Dermis microvascular lymphatic vessel endothelial cell (primary cell): ENCODE data around the gene MIGA1. TPM values are rescaled to one million over a fixed set of nuclear protein-coding genes. Genes with fewer than 3 reads are reported as not detected.
"Not testable (repeated sequence)": the region's sequence is repeated elsewhere in the genome, so short reads cannot be mapped to it uniquely, and the experiment has no call there.

Experiments
- DNase-seq, 2 donors: peaks; one replicate each; pipeline versions ENCODE4 v3.0.0 to v3.0.0-alpha.2; 2010; ENCODE audit warnings: low read depth in 2 of 2
- total RNA-seq: library from RNA; depleted of rRNA; stranded (reverse); fragments of >200 nt; gene quantifications from 2 replicates; pipeline ENCODE4 v1.2.1, GENCODE V29; 2014

MIGA1 gene, protein sequence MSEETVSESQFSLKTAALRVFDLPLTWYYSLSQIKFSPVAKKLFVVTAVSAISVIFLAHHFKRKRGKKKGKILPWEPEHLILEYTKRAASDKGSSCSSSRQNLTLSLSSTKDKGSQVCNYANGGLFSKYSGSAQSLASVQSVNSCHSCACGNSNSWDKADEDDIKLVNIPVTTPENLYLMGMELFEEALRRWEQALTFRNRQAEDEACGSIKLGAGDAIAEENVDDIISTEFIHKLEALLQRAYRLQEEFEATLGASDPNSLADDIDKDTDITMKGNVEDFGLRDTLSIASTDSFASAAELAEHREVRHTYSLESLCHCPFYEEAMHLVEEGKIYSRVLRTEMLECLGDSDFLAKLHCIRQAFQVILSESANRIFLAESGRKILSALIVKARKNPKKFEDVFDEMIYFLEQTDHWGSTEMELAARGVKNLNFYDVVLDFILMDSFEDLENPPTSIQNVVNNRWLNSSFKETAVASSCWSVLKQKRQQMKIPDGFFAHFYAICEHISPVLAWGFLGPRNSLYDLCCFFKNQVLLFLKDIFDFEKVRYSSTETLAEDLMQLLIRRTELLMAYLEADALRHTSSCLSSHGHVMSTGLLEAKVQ
- total RNA-seq: 8.9 and 10.2 TPM in 2 replicates

- DNase-seq: peak; percentile 76 to 90
These were observed at the start of gene MIGA1 for GRCh38 chr1:77779529-77780281. Gene MIGA1, plus strand, starts transcription at chr1:77779649. Its CDS starts 3,604 bp downstream, at chr1:77783253.

- no peak for DNase-seq
These were observed 47.4 kb upstream of the MIGA1 start for GRCh38 chr1:77732090-77732489.

DNA sequence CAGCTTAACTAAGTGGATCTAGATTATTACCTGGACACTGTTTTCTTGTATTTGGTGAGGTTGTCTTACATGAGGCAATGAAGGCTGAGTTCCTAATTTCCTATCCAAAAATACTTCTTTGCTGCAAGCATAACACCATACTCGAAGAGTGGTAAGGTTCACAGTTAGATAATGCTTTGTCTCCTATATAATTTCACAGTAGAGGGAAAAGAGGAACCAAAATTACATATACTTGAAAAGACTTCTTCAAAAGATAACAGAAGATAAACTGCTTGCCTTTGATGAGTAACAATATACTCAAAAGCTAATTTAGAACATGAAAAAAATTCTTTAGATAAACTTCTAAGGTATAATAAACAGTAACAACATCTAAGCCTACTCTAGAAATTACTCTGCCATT is 40.2 kb upstream of the MIGA1 start:
- DNase-seq: no peak

- DNase-seq: no peak
These were observed 38.1 kb upstream of the MIGA1 start for GRCh38 chr1:77741316-77741715.

DNA sequence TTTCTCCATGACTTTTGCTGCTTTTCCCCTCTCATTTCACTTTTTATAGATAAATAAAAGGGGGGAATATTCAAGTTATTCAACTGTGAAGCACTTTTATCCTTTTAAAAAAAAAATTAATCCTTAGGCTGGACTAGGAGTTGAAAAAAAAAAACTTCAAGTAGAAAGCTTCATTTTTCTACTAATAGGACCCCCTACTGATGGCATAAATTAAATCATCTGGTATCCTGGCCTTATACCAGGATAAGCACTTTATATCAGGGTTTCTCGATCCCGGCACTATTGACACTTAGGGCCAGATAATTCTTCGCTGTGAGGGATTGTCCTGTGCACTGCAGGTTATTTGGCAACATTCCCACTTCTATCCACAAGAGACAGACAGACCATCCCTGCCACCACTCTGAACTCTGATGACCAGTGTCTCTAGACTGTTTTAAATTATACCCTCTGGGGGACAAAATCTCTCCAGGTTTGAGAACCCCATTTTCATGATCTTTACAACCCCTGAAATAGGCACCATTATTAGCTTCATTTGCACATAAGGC is 37.4 kb upstream of the MIGA1 start:
- peak in 1 of 2 donors; percentile 8 for DNase-seq

DNA sequence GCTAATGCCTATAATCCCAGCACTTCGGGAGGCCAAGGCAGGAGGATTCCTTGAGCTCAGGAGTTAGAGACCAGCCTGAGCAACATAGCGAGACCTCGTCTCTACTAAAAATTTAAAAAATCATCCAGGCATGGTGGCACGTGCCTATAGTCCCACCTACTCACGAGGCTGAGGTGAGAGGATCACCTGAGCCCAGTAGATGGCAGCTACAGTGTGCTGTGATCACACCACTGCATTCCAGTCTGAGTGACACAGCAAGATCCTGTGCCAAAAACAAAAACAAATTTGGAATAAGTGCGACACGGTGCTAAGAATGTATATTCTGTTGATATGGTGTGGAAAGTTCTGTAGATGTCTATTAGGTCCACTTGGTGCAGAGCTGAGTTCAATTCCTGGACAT is 34.9 kb upstream of the MIGA1 start:
- DNase-seq: peak in 1 of 2 donors; percentile 3

DNA sequence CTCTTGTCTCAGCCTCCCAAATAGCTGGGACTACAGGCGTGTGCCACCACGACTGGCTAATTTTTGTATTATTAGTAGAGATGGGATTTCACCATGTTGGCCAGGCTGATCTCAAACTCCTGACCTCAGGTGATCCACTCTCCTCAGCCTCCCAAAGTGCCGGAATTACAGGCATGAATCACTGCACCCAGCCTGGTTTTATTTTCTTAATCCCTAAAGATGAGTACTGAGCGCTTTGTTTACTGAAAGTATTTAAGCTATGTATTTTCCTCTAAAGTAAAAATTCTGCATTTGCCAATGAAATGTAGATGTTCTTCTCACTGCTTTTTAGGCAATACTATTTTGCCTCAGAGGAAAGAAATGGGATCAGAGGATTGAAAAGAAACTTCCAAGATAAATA is 30.0 kb upstream of the MIGA1 start:
- not testable (repeated sequence) for DNase-seq

DNA sequence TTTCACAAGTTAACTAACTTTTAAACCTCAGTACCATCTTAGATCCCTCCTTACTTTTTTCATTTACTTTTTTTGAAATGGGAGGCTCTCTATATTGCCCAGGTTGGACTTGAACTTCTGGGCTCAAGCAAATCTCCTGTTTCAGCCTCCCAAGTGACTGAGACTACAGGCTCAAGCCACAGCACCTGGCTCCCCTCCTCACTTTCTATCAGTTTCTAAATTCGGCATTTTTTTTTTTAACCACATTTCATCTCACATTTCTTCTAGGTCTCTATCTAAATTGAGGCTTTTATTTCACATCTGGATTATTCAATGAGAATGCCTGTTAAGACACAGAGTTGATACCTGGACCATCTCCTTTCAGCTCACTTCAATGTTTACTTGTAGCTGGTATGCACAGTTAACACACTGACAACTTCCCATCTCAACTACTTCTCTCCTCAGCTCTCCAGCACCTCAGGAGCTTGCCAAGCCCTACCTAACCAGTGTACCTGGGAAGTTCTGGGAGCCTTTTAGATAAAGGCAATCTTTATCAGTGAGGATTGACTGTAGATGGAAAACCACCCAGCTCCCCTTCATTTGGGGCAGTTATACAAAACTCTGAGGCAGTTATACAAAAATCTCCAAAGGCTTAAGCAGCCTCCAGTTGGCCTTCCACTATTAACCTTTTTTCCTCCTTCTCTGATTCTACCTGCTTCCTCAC is 23.2 kb upstream of the MIGA1 start:
- no peak for DNase-seq

- no peak for DNase-seq
These were observed 22.3 kb upstream of the MIGA1 start for GRCh38 chr1:77757066-77757584.

GRCh38 chr1:77757603-77758002 is 21.8 kb upstream of the MIGA1 start:
- DNase-seq: no peak

DNA sequence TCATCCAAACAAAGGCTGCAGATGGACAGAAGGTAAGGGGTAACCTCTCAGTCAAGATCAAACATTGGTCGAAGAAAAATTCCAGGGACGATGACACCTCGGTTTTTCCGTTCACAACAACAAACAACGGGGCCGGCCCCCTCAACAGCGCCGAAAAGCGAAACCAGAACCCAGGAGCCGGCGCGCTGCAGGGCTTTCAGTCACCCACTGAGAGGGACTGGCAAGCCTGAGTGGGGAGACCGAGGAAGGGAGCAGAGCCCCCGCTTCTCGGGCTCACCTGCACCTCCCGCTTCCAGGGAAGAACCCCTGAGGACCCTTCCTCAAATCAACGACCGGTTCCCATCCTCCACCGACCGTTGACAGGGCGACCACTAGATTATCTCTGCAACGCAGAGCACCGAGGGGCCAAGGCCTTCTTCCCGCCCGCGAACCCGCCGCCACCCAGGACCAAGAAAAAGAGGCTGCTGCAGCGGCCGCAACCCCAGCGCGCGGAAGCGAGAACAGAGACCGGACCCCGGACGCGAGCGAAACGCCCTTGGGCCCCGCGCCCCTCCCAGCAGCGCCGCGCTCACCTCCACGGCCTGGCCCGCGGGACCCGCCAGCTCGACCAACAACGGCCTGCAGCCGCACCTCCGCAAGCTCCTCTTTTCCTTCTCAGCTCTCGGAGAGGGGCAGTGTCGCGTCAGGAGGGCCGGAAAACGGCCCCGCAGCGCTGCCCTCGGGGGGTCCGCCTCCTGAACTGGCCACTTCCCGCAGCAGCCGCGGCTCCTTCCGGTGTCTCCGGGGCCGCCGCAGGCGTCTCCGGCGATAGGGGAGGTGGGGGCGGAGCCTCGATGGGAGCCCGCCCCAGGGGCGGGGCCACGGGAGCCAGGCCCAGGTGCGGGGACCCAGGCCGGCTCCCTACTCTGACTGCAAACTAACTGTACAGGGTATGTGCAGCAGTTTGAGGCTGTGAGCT is 20.1 kb upstream of the MIGA1 start, which contains the start of gene USP33:
USP33 (minus strand) TSS at position 782 of the 958 bp plus-strand sequence. CDS start 18,155 bp downstream, outside the sequence.
- peak; percentile 63 to 78 for DNase-seq

GRCh38 chr1:77762072-77762476 is 17.4 kb upstream of the MIGA1 start:
- DNase-seq: peak in 1 of 2 donors; percentile 49

GRCh38 chr1:77768006-77768405 is 11.4 kb upstream of the MIGA1 start:
- DNase-seq: no peak

DNA sequence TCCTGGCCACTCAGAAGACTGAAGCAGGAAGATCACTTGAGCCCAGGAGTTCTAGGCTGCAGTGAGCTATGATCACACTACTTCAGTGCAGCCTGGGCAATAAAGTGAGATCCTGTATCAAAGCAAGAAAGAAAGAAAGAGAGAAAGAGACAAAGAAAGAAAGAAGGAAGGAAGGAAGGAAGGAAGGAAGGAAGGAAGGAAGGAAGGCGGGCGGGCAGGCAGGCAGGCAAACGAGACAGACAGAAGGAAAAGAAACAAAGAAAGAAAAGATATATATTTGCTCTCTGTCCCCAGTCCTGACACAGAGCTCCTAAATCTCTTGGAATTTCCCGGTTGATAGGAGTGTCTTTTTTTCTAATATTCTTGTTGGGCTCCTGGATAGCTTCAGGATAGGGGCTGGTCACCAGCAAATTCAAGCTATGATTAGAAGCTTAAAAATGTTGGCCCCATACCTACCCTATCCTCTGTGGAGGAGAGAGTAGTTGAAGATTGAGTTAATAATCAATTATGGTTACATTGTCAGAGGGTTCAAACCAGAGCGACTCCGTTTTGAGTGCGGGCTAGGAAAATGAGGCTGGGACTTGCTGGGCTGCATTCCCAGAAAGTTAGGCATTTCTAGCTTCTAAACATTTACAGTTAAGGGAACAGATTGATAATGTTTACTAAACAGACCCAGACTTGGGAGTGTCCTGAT is 3.3 kb upstream of the MIGA1 start:
- no peak for DNase-seq

- DNase-seq: no peak
These were observed 2.2 kb downstream of the MIGA1 start for GRCh38 chr1:77781683-77782082.

GRCh38 chr1:77783141-77783540 is 3.7 kb downstream of the MIGA1 start:
- DNase-seq: no peak

DNA sequence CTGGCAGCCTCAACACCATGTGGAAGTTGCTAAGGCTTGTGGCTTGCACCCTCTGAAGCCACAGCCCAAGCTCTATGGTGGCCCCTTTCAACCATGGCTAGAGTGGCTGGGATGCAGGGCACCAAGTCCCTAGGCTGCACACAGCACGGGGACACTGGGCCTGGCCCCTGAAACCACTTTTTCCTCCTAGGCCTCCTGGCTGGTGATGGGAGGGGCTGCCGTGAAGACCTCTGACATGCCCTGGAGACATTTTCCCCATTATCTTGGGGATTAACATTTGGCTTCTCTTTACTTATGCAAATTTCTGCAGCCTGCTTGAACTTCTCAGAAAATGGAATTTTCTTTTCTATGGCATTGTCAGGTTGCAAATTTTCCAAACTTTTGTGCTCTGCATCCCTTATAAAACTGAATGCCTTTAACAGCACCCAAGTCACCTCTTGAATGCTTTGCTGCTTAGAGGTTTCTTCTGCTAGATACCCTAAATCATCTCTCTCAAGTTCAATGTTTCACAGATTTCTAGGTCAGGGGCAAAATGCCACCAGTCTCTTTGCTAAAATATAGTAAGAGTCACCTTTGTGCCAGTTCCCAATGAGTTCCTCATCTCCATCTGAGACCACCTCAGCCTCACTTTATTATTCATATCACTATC is 6.8 kb downstream of the MIGA1 start:
- not testable (repeated sequence) for DNase-seq

GRCh38 chr1:77794550-77794949 is 15.1 kb downstream of the MIGA1 start:
- no peak for DNase-seq
